ENCODE data around the gene SIPA1L3.

SIPA1L3 gene

GRCh38 chr19:38158730-38159129, 251.7 kb downstream of the SIPA1L3 start:
- Histone ChIP-seq H3K79me2 (ENCODE audit: insufficient read depth, low read length) (no peaks in the 10 kb centered on the region), H3K4me1 (ENCODE audit: insufficient read depth, low read length, severe bottlenecking) (no peaks in the 10 kb centered on the region), H3K36me3 (ENCODE audit: insufficient read depth, low read length) (peaks cover 68% of the 10 kb centered on the region), H3K4me2 (ENCODE audit: low read length) (no peak overlapping the region), H3K4me3 (ENCODE audit: low read depth, low read length, poor library complexity, severe bottlenecking) (no peak overlapping the region), H2AFZ (ENCODE audit: low read length) (no peak overlapping the region), H3K27ac (ENCODE audit: low read depth, low read length, poor library complexity, severe bottlenecking) (no peak overlapping the region), H4K20me1 (ENCODE audit: insufficient read depth, low read length) (no peaks in the 10 kb centered on the region), H3F3A (ENCODE audit: insufficient read depth, low read length) (no peaks in the 10 kb centered on the region), H3K9me3 (ENCODE audit: low read length) (peaks cover 10% of the 10 kb centered on the region), H3K9me2 (ENCODE audit: low read depth, low read length) (no peaks in the 10 kb centered on the region), H3K27me3 (ENCODE audit: insufficient read depth, low read length) (no peaks in the 10 kb centered on the region), H3K9ac (ENCODE audit: low read length) (no peak overlapping the region)
- TF ChIP-seq CTCF (IDR thresholded peaks at IDR 0.05; ENCODE audit: low read length) (no peak), EZH2 (IDR thresholded peaks at IDR 0.05; ENCODE audit: borderline replicate concordance, low read length) (no peak)

GRCh38 chr19:38162094-38162493, 255.1 kb downstream of the SIPA1L3 start:
- Histone ChIP-seq H3K27ac (ENCODE audit: low read depth, low read length, poor library complexity, severe bottlenecking) (no peak overlapping the region), H3K9ac (ENCODE audit: low read length) (no peak overlapping the region), H3K9me2 (ENCODE audit: low read depth, low read length) (no peaks in the 10 kb centered on the region), H3K4me3 (ENCODE audit: low read depth, low read length, poor library complexity, severe bottlenecking) (no peak overlapping the region), H3K9me3 (ENCODE audit: low read length) (peaks cover 10% of the 10 kb centered on the region), H4K20me1 (ENCODE audit: insufficient read depth, low read length) (no peaks in the 10 kb centered on the region), H3K79me2 (ENCODE audit: insufficient read depth, low read length) (no peaks in the 10 kb centered on the region), H3K36me3 (ENCODE audit: insufficient read depth, low read length) (peaks cover 74% of the 10 kb centered on the region), H2AFZ (ENCODE audit: low read length) (no peak overlapping the region), H3K4me2 (ENCODE audit: low read length) (no peak overlapping the region), H3K27me3 (ENCODE audit: insufficient read depth, low read length) (no peaks in the 10 kb centered on the region), H3K4me1 (ENCODE audit: insufficient read depth, low read length, severe bottlenecking) (no peaks in the 10 kb centered on the region), H3F3A (ENCODE audit: insufficient read depth, low read length) (no peaks in the 10 kb centered on the region)
- TF ChIP-seq EZH2 (IDR thresholded peaks at IDR 0.05; ENCODE audit: borderline replicate concordance, low read length): no peak
- no peak for TF ChIP-seq CTCF (IDR thresholded peaks at IDR 0.05; ENCODE audit: low read length)

DNA sequence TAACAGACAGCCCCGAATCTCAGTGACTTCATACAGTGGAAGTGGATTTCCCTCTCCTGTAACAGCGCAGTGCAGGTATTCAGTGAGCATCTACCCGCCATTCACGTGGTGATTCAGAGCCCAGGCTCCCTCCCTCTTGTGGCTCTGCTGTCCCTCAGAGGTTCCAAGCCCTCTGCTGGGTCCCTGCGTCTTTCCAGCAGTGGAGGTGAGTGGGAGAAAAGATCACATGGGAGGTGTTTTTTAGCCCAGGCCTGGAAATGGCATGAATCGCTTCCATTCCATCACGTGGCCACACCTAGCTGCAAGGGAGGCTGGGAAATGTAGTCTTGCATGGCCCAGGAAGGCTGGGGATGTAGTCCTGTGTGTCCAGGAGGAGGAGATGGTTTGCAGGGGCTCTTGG, 255.6 kb downstream of the SIPA1L3 start:
- Histone ChIP-seq H3K4me1 (ENCODE audit: insufficient read depth, low read length, severe bottlenecking) (no peaks in the 10 kb centered on the region), H2AFZ (ENCODE audit: low read length) (no peak overlapping the region), H3K9ac (ENCODE audit: low read length) (no peak overlapping the region), H3F3A (ENCODE audit: insufficient read depth, low read length) (no peaks in the 10 kb centered on the region), H3K9me3 (ENCODE audit: low read length) (peaks cover 10% of the 10 kb centered on the region), H3K9me2 (ENCODE audit: low read depth, low read length) (no peaks in the 10 kb centered on the region), H3K27me3 (ENCODE audit: insufficient read depth, low read length) (no peaks in the 10 kb centered on the region), H4K20me1 (ENCODE audit: insufficient read depth, low read length) (no peaks in the 10 kb centered on the region), H3K4me3 (ENCODE audit: low read depth, low read length, poor library complexity, severe bottlenecking) (no peak overlapping the region), H3K4me2 (ENCODE audit: low read length) (no peak overlapping the region), H3K36me3 (ENCODE audit: insufficient read depth, low read length) (peaks cover 74% of the 10 kb centered on the region), H3K27ac (ENCODE audit: low read depth, low read length, poor library complexity, severe bottlenecking) (no peak overlapping the region), H3K79me2 (ENCODE audit: insufficient read depth, low read length) (no peaks in the 10 kb centered on the region)
- no peak for TF ChIP-seq CTCF (IDR thresholded peaks at IDR 0.05; ENCODE audit: low read length)
- TF ChIP-seq EZH2 (IDR thresholded peaks at IDR 0.05; ENCODE audit: borderline replicate concordance, low read length): no peak

Measured in OCI-LY1 (cell line).